Neural progenitor cell (in vitro differentiated cells): ENCODE results near the gene MTHFD2L. TPM values are rescaled to one million over a fixed set of nuclear protein-coding genes. Genes with fewer than 3 reads are reported as not detected.

Experiments used
- DNase-seq: peaks from one replicate; pipeline ENCODE4 v3.0.0-alpha.2; 2016; ENCODE audit warnings: low spot score
- H2AFZ ChIP-seq: fragments of 200-600 bp; sonication (generic); replicated peaks from 2 replicates; pipeline ENCODE4 v1.6.1; 2016; ENCODE audit warnings: antibody characterized with exemption
- H3F3A ChIP-seq: fragments of 200-600 bp; sonication (generic); 2 replicates; pipeline ENCODE4 v1.6.1; 2016; ENCODE audit warnings: antibody characterized with exemption, low read depth
- H3K27ac ChIP-seq: fragments of 200-600 bp; sonication (generic); 2 replicates; pipeline ENCODE4 v1.5.1; 2016; ENCODE audit warnings: mild to moderate bottlenecking
- H3K27me3 ChIP-seq: fragments of 200-600 bp; sonication (generic); 2 replicates; pipeline ENCODE4 v1.6.1; 2016; ENCODE audit warnings: mild to moderate bottlenecking, moderate library complexity
- H3K36me3 ChIP-seq: fragments of 200-600 bp; sonication (generic); 2 replicates; pipeline ENCODE4 v1.5.1; 2016
- H3K4me1 ChIP-seq: fragments of 200-600 bp; sonication (generic); 2 replicates; pipeline ENCODE4 v1.6.1; 2016; ENCODE audit warnings: mixed run types
- H3K4me2 ChIP-seq: fragments of 200-600 bp; sonication (generic); 2 replicates; pipeline ENCODE4 v1.6.1; 2016
- H3K4me3 ChIP-seq: fragments of 200-600 bp; sonication (generic); 2 replicates; pipeline ENCODE4 v1.5.1; 2016
- H3K79me2 ChIP-seq: fragments of 200-600 bp; sonication (generic); 2 replicates; pipeline ENCODE4 v1.6.1; 2016; ENCODE audit warnings: low read depth
- H3K9ac ChIP-seq: fragments of 200-600 bp; sonication (generic); 2 replicates; pipeline ENCODE4 v1.6.1; 2016
- H3K9me3 ChIP-seq: fragments of 200-600 bp; sonication (generic); 2 replicates; pipeline ENCODE4 v1.5.1; 2016; ENCODE audit warnings: low read depth
- H4K20me1 ChIP-seq: fragments of 200-600 bp; sonication (generic); 2 replicates; pipeline ENCODE4 v1.6.1; 2016; ENCODE audit warnings: low read depth
- H3K27ac Mint-ChIP-seq: 3 replicates; pipeline ENCODE4 v1.8.0; 2021; ENCODE audit warnings: mixed read lengths
- H3K27me3 Mint-ChIP-seq: 2 replicates; pipeline ENCODE4 v1.8.0; 2022; ENCODE audit warnings: low read depth, mild to moderate bottlenecking, inconsistent platforms, moderate library complexity, mixed read lengths; ENCODE audit not compliant: insufficient read depth
- H3K36me3 Mint-ChIP-seq: 3 replicates; pipeline ENCODE4 v1.8.0; 2021; ENCODE audit warnings: mixed read lengths
- H3K4me1 Mint-ChIP-seq: 3 replicates; pipeline ENCODE4 v1.8.0; 2021; ENCODE audit warnings: mixed read lengths
- H3K4me3 Mint-ChIP-seq: 3 replicates; pipeline ENCODE4 v1.8.0; 2021; ENCODE audit warnings: mild to moderate bottlenecking, moderate library complexity, mixed read lengths
- H3K9me3 Mint-ChIP-seq: 3 replicates; pipeline ENCODE4 v1.8.0; 2020; ENCODE audit warnings: mixed read lengths
- CTCF ChIP-seq: fragments of 200-600 bp; sonication (generic); IDR thresholded peaks from 2 replicates; pipeline ENCODE4 v1.5.1; 2017; ENCODE audit warnings: antibody characterized with exemption, mild to moderate bottlenecking
- EZH2 ChIP-seq: fragments of 200-600 bp; sonication (generic); IDR thresholded peaks from 2 replicates; pipeline ENCODE4 v1.6.1; 2017; ENCODE audit warnings: antibody characterized with exemption, mild to moderate bottlenecking, moderate library complexity
- EZH2phosphoT487 ChIP-seq: fragments of 200-600 bp; sonication (generic); IDR thresholded peaks from 2 replicates; pipeline ENCODE4 v1.6.1; 2017; ENCODE audit warnings: antibody characterized with exemption
- total RNA-seq: library from RNA; depleted of rRNA; stranded (reverse); fragments of >200 nt; gene quantifications from 2 replicates; pipeline ENCODE4 v1.2.3, GENCODE V29; 2015; ENCODE audit warnings: low replicate concordance

MTHFD2L gene
- total RNA-seq, 1 donor from 2014 or later = 22.1 TPM

DNA sequence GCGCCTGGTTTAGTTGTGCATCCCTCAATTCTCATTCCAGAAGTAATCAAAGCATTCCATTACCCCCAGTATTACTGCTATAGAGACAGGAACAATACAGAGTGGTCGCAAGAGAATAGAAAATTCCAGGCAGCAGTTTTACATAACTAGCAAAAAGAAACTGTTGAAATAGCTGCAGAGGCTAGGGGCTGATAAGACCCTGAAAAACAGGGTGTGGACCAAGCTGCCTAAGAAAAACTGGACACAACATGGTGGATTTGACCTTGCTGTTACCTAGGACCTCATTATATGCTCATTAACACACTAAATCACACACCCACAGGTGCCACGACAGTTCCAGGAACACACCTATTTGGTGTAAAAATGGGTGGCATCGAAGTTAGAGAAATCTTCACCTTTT lies 165.7 kb downstream of the MTHFD2L start:
- Histone ChIP-seq H3K79me2 (no peaks in the 10 kb centered on the region), H2AFZ (no peak overlapping the region), H3K4me1 (peaks cover 10% of the 10 kb centered on the region), H3K4me3 (no peak overlapping the region), H3K9me3 (no peaks in the 10 kb centered on the region), H3K9ac (no peak overlapping the region), H4K20me1 (no peaks in the 10 kb centered on the region), H3K27me3 (no peaks in the 10 kb centered on the region), H3K4me2 (no peak overlapping the region), H3F3A (no peaks in the 10 kb centered on the region), H3K27ac (no peak overlapping the region), H3K36me3 (no peaks in the 10 kb centered on the region)
- Mint-ChIP-seq H3K36me3 (no peaks in the 10 kb centered on the region), H3K27ac (no peak overlapping the region), H3K27me3 (no peaks in the 10 kb centered on the region), H3K4me3 (no peak overlapping the region), H3K4me1 (peaks cover 23% of the 10 kb centered on the region), H3K9me3 (no peaks in the 10 kb centered on the region)
- TF ChIP-seq CTCF (no peak), EZH2 (no peak)
- no peak for DNase-seq

DNA sequence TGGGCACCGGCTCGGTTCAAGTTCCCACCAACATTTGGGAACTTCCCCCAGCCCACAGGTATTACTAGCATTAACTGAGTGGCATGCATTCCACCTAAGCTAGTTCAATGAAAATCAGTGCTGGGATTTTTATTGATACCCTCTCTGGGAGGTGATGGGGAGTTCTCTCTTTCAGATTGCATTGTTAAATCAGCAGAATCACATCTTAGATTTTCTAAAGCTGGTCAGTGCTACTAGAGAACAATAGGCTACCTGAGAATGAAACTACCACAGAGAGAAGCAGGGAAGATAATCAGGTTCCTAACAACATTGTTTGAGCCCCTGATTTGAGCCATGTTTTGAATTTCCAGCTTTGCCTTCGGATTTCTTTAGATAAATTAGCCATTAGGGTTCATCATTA lies 166.3 kb downstream of the MTHFD2L start:
- TF ChIP-seq EZH2phosphoT487 (no peak), CTCF (no peak)
- Mint-ChIP-seq H3K27me3 (no peaks in the 10 kb centered on the region), H3K9me3 (no peaks in the 10 kb centered on the region)

DNA sequence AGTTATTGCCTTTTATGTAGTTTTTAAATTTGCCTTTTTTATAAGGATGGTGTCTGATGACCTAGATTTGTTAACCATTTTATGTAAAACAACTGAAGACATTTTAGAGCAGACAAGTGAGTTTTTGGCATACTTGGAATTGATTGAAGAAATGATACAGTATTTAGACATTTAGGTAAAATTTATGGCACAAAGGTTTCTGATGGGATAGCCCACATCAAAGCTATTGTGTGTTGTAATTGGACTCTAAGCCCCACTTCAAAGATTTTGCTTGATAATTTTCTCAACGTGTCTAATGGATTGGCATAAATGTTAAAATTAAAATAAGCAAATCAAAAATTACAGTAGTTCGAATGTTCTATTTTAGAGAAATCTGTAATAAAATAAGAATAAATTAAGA lies 168.0 kb downstream of the MTHFD2L start:
- no peak overlapping the region for H3K4me3 Mint-ChIP-seq
- Histone ChIP-seq H3K36me3 (no peaks in the 10 kb centered on the region), H3K27me3 (no peaks in the 10 kb centered on the region), H3F3A (no peaks in the 10 kb centered on the region), H3K4me1 (peaks cover 4% of the 10 kb centered on the region), H4K20me1 (no peaks in the 10 kb centered on the region), H3K9me3 (no peaks in the 10 kb centered on the region), H3K27ac (no peak overlapping the region), H3K9ac (no peak overlapping the region), H3K4me3 (no peak overlapping the region), H2AFZ (no peak overlapping the region), H3K79me2 (no peaks in the 10 kb centered on the region), H3K4me2 (no peak overlapping the region)
- H3K4me1 Mint-ChIP-seq = peaks cover 17% of the 10 kb centered on the region
- TF ChIP-seq EZH2phosphoT487 = no peak
- no peak for TF ChIP-seq EZH2
- TF ChIP-seq CTCF = no peak
- H3K36me3 Mint-ChIP-seq = no peaks in the 10 kb centered on the region
- no peaks in the 10 kb centered on the region for H3K27me3 Mint-ChIP-seq
- H3K9me3 Mint-ChIP-seq = no peaks in the 10 kb centered on the region
- DNase-seq = no peak
- H3K27ac Mint-ChIP-seq = no peak overlapping the region

More for the DNA sequence above, 166.3 kb downstream of the MTHFD2L start:
- no peaks in the 10 kb centered on the region for H3K27me3 ChIP-seq
- H3K27ac ChIP-seq = no peak overlapping the region
- H3K9ac ChIP-seq = no peak overlapping the region
- H3K4me2 ChIP-seq = no peak overlapping the region
- H3F3A ChIP-seq = no peaks in the 10 kb centered on the region
- no peaks in the 10 kb centered on the region for H4K20me1 ChIP-seq
- no peak overlapping the region for H2AFZ ChIP-seq
- H3K4me3 Mint-ChIP-seq = no peak overlapping the region
- peaks cover 10% of the 10 kb centered on the region for H3K4me1 ChIP-seq
- no peak for DNase-seq
- H3K4me1 Mint-ChIP-seq = peaks cover 23% of the 10 kb centered on the region
- no peaks in the 10 kb centered on the region for H3K36me3 ChIP-seq
- H3K36me3 Mint-ChIP-seq = no peaks in the 10 kb centered on the region
- no peak overlapping the region for H3K27ac Mint-ChIP-seq
- H3K79me2 ChIP-seq = no peaks in the 10 kb centered on the region
- no peaks in the 10 kb centered on the region for H3K9me3 ChIP-seq
- H3K4me3 ChIP-seq = no peak overlapping the region

- Histone ChIP-seq H3K4me1 (peaks cover 3% of the 10 kb centered on the region), H3K4me2 (no peak overlapping the region), H3K36me3 (no peaks in the 10 kb centered on the region), H3K4me3 (no peak overlapping the region), H3F3A (no peaks in the 10 kb centered on the region), H4K20me1 (no peaks in the 10 kb centered on the region), H3K27ac (no peak overlapping the region), H3K79me2 (no peaks in the 10 kb centered on the region), H2AFZ (no peak overlapping the region), H3K27me3 (no peaks in the 10 kb centered on the region), H3K9ac (no peak overlapping the region), H3K9me3 (no peaks in the 10 kb centered on the region)
- Mint-ChIP-seq H3K27ac (no peak overlapping the region), H3K27me3 (no peaks in the 10 kb centered on the region), H3K4me3 (no peak overlapping the region), H3K36me3 (no peaks in the 10 kb centered on the region), H3K4me1 (peaks cover 13% of the 10 kb centered on the region), H3K9me3 (no peaks in the 10 kb centered on the region)
- no peak for DNase-seq
- TF ChIP-seq EZH2phosphoT487 (no peak), CTCF (no peak), EZH2 (no peak)
Measured at GRCh38 chr4:74327762-74328161, 169.8 kb downstream of the MTHFD2L start.
